SH-SY5Y (cell line): ENCODE measurements around the gene UGT2A1.

Experiments used
- GATA2 ChIP-seq: IDR thresholded peaks from 2 replicates; pipeline ENCODE4 v1.6.1; 2011; ENCODE audit warnings: mild to moderate bottlenecking, low read depth, low read length
- GATA3 ChIP-seq: IDR thresholded peaks from 2 replicates; pipeline ENCODE4 v1.6.1; 2011; ENCODE audit warnings: low read depth, mild to moderate bottlenecking, low read length, moderate library complexity

GRCh38 chr4:69601065-69601464, 52.0 kb downstream of the UGT2A1 start:
- TF ChIP-seq GATA3: no peak
- no peak for TF ChIP-seq GATA2
